GM20431 (cell line): ENCODE measurements around the gene ARIH2.

Experiments
- in situ Hi-C: fragments of 300-500 bp; cut with MseI, MboI; formaldehyde crosslinking; loops from one replicate; pipeline ENCODE4 v1.15.0; 2020; ENCODE audit warnings: low sequenced_read_pairs; ENCODE audit not compliant: unreplicated experiment

ARIH2 gene

GRCh38 chr3:48927928-48928327 lies 9.3 kb downstream of the ARIH2 start:
- in situ Hi-C loops = no loop called here

GRCh38 chr3:48928679-48929078 lies 10.0 kb downstream of the ARIH2 start:
- in situ Hi-C loops = no loop called here

- in situ Hi-C loops = no loop called here
Measured at GRCh38 chr3:48929358-48930035, 10.9 kb downstream of the ARIH2 start.

- in situ Hi-C loops = no loop called here
Measured at GRCh38 chr3:48930590-48930989, 11.9 kb downstream of the ARIH2 start.

DNA sequence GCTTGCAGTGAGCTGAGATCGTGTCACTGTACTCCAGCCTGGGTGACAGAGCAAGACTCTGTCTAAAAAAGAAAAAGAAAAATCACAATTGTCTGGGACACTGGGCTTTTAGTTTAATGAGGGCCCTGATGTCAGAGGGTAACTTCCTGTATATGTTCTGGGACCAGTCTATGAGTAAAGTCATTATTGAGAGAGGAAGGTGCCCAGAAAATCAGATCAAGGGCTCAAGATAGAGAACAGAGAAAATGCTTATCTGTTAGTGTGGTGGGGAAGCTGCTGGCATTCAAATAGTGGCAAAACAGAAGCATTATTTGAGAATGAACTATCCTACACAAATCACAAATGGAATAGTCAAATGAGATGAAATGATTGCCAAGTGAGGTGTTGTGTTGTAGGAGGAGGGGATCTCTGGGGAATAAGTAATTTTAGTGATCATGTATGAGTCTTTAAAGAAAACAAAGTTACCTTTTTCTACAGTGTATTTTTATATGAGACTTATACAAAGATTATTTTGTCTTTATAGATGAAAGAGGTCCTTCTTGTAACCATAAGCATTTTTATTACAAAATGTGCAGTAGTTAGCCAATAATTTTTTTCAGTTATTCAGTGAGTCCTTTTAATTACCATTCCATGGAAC lies 13.4 kb downstream of the ARIH2 start:
- in situ Hi-C loops = no loop called here

DNA sequence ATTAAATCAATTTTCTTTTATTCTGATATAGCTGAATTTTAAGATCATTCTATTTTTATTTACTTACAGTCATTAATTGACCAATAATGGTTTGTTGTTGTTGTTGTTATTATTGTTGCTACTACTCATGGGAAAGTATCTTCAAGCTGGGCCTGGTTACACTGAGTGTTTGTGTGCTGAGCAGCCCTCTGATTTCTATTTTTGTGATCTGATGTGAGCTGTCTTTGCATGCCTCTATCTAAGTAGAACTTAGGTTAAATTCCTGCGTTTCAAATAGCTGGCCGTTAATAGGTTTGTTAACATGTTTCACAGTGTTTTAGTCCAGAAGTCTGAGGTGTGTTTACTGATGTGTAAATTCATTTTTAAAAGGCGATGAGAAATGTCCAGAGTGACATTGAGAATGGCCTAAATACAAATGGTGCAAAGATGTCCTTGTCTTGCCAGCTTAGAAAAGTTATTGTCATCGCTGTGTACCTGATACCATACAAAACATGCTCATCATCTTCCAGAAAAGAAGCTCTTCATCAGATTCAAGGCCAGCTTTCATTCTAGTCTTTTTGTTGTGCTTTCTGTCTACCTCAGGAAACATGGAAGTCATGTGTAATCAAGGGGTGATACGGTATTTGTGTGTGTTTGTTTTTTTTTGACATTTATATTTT lies 15.8 kb downstream of the ARIH2 start:
- in situ Hi-C loops = no loop called here

GRCh38 chr3:48935530-48935929 lies 16.9 kb downstream of the ARIH2 start:
- in situ Hi-C loops = no loop called here

DNA sequence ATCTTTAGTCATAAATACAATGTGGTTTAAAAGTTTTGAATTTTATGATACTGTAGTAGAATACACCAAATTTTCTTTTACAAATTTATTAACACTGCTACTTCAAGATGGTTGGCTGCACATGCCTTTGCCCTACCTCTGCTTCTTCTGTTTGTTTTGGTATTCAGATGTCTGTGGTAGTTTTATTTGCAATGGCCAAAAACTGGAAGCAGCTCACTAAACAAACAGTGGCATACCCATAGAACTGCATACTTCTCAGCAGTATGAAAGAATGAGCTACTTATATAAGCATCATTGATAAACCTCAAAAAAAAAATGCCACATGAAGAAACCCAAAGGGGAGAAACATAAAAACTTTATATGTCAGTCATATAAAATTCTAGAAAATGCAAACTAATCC lies 19.5 kb downstream of the ARIH2 start:
- in situ Hi-C loops = no loop called here

DNA sequence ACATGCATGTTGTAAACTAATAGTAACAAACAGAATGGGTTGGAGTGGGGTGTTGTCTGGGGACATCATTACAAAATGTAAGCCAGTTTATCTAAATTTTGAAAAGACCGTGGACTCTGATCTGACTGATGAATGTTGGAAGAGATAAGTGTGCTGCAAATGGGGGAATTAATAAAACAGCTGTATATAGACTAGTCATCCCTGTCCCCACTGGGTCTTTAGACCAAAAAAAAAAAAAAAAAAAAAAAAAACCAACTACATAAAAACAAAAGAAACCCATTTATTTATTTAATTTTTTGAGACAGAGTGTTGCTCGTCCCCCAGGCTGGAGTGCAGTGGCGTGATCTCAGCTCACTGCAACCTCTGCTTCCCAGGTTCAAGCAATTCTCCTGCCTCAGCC lies 20.0 kb downstream of the ARIH2 start:
- in situ Hi-C loops = no loop called here

- in situ Hi-C loops = no loop called here
Measured at GRCh38 chr3:48945432-48945831, 26.8 kb downstream of the ARIH2 start.

DNA sequence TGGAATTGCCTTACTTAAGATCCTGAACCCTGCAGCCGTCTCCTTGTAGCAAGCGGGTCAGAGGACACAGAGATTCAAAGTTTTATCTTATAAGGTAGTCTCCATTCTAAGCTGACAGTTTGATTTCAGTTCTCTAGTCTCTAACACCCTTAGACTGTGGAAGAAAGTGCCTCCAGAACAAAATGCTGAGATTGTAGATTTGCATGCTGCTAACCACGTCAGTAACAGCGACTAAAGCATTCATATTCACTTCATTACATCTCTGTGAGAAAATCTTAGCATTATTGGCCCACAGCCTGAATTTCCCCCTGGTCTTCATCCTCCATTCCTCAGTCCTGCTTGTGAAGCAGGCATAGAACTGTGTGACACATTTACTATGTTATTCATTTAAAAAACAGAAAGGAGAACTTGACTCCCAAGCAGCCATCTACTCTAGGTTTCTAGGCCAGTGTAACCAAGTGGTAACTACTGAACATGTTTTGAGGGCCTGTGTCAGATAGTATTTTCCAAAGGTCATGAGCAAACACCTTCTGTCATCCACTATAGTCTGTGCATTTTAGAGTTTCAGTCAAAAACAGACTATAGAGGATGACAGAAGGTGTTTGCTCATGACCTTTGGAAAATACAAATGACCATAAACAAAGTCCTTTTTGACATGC lies 27.4 kb downstream of the ARIH2 start:
- in situ Hi-C loops = no loop called here

- in situ Hi-C loops = no loop called here
Measured at GRCh38 chr3:48949376-48949717, 30.7 kb downstream of the ARIH2 start.

- in situ Hi-C loops = no loop called here
Measured at GRCh38 chr3:48950051-48950450, 31.4 kb downstream of the ARIH2 start.

DNA sequence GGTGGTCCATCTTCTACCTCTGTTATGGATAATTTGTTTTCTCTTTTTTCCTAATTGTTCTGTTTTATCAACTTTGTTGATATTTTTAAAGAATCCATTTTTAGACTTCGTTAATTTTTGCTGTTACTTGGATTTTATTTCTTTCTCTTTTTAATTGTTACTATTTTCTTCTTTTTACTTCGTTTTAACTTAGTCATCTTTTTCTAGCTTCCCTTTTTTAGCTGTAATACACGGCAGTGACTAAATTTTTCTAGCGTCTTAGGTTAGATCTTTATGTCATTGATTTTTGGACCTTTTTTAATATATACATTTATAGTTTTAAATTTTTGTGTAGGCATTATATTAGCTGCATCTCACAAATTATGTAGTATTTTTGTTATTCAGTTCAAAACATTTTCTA lies 33.1 kb downstream of the ARIH2 start:
- in situ Hi-C loops = no loop called here

- in situ Hi-C loops = no loop called here
Measured at GRCh38 chr3:48952510-48953118, 34.0 kb downstream of the ARIH2 start.

GRCh38 chr3:48957006-48957705 lies 38.5 kb downstream of the ARIH2 start:
- in situ Hi-C loops = no loop called here

DNA sequence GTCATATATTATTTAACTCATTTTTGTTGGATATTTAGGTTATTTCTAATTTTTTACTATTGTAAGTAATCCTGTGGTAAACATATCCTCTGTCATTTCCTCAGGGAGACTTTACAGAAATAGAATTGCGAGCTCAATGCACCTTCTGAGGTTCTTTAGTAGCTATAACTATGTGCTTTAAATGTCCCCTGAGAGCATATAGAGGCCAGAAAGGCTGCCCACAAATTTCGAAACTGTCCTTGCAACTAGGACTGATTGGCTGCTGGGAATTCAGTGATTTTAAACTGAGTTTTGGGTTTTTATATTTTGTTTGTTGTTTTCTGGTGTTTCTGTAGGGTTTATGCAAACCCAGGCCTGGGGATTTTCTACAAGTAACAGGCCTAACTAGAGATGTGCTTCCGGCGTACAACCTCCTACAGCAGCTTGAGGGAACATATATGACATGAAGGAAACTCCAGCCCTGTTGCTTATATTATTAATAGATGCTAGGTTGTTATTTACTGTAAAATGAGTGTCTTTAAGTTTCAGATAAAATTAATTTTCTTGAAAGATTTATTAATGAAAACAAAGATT lies 42.3 kb downstream of the ARIH2 start:
- in situ Hi-C loops = no loop called here

DNA sequence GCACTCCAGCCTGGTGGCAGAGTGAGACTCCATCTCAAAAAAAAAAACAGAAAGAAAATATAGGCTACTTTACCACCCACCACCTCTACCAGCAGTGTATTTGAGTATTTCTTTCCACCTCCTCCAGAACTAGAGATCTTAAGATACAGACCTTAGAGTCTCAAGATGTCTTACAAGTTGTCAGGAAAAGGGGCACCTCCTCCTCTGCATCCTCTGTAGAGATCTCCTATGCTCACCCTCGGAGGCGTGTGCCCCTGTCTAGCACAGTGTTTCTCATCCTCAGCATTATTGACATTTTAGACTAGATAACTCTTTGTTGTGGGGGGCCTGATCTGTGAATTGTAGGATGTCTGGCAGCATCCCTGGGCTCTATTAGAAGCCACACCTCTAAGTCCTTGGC lies 43.7 kb downstream of the ARIH2 start:
- in situ Hi-C loops = no loop called here

DNA sequence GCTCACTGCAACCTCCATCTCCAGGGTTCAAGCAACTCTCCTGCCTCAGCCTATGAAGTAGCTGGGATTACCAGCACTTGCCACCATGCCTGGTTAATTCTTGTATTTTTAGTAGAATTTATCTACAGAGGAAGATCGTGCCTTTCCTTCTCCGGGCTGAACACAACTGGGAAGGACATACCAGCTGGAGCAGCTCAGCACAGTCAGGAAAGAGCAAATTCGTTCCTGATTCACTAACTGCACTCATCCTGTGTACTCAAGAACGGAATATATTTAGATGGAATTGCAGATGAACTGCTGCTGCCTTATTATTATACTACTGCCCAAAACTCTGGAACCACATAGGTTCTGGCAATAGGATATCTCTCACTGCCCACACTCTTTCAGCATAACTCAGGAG lies 44.3 kb downstream of the ARIH2 start:
- in situ Hi-C loops = no loop called here

DNA sequence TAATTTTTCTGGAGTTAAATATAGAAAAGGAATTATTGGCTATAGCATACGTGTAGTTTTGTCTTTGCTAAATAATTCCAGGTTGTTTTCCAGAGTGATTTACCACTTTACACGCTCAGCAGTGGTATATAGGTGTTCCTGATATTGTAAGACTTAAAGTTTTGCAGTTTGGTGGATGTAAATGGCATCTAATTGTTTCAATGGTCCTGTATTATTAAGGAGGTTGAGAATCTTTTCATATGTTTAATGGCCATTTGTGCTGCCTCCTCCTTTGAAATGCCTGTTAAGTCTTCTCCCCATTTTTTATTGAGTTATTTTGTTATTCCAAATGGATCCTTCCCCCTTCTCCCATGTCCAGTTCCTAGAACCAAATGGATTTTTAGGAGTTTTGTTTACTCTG lies 44.9 kb downstream of the ARIH2 start:
- in situ Hi-C loops = no loop called here
